Liver (tissue), 9 donors: Measurements from ENCODE around the gene MCCD1. TPM values are rescaled to one million over a fixed set of nuclear protein-coding genes. Genes with fewer than 3 reads are reported as not detected.

Experiments
- DNase-seq: peaks from one replicate; pipeline ENCODE4 v3.0.0-alpha.2; 2017; ENCODE audit warnings: low spot score
- H3K27ac ChIP-seq, 2 donors: one replicate each; pipeline ENCODE4 v1.7.0; 2013; ENCODE audit warnings: inconsistent platforms in 2 of 2, low read length in 2 of 2, control low read depth in 1 of 2, low read depth in 1 of 2, mild to moderate bottlenecking in 1 of 2
- H3K27me3 ChIP-seq, 4 donors: one replicate each; pipeline versions ENCODE4 v1.6.1 to v1.7.0; 2013; ENCODE audit warnings: low read length in 3 of 4, inconsistent platforms in 1 of 4, mild to moderate bottlenecking in 1 of 4, moderate library complexity in 1 of 4; ENCODE audit not compliant: control insufficient read depth in 4 of 4, insufficient read depth in 4 of 4
- H3K36me3 ChIP-seq, 4 donors: one replicate each; pipeline versions ENCODE4 v1.6.1 to v1.7.0; 2013; ENCODE audit warnings: low read length in 3 of 4, mild to moderate bottlenecking in 3 of 4, low read depth in 1 of 4, moderate library complexity in 1 of 4; ENCODE audit not compliant: control insufficient read depth in 4 of 4, insufficient read depth in 3 of 4
- H3K4me1 ChIP-seq, 4 donors: one replicate each; pipeline versions ENCODE4 v1.6.1 to v1.7.0; 2013; ENCODE audit warnings: low read length in 3 of 4, mild to moderate bottlenecking in 3 of 4, moderate library complexity in 1 of 4; ENCODE audit not compliant: control insufficient read depth in 4 of 4, insufficient read depth in 4 of 4
- H3K4me3 ChIP-seq, 3 donors: one replicate each; pipeline versions ENCODE4 v1.6.1 to v1.7.0; 2013; ENCODE audit warnings: low read length in 3 of 3, control low read depth in 1 of 3, low read depth in 1 of 3, mild to moderate bottlenecking in 1 of 3
- H3K9ac ChIP-seq, 2 donors: one replicate each; pipeline ENCODE4 v1.7.0; 2013; ENCODE audit warnings: low read length in 2 of 2, mild to moderate bottlenecking in 2 of 2, moderate library complexity in 2 of 2, control low read depth in 1 of 2, low read depth in 1 of 2
- H3K9me3 ChIP-seq, 4 donors: one replicate each; pipeline versions ENCODE4 v1.6.1 to v1.7.0; 2013; ENCODE audit warnings: low read length in 3 of 4; ENCODE audit not compliant: control insufficient read depth in 4 of 4
- ATF3 ChIP-seq: IDR thresholded peaks from 2 replicates; pipeline ENCODE4 v1.6.1; 2016; ENCODE audit warnings: antibody characterized with exemption
- CTCF ChIP-seq: fragments of 150-350 bp; IDR thresholded peaks from 2 replicates; pipeline ENCODE4 v1.5.1; 2017; ENCODE audit warnings: improper control_type of control experiment, low read depth, low read length; ENCODE audit not compliant: missing input control
- EGR1 ChIP-seq, 2 donors: IDR thresholded peaks; 2 replicates each; pipeline ENCODE4 v1.6.1; 2016 to 2018; ENCODE audit warnings: antibody characterized with exemption in 2 of 2, low read depth in 2 of 2
- FOXA1 ChIP-seq: IDR thresholded peaks from 2 replicates; pipeline ENCODE4 v1.6.1; 2016; ENCODE audit warnings: antibody characterized with exemption
- FOXA2 ChIP-seq: IDR thresholded peaks from 2 replicates; pipeline ENCODE4 v1.6.1; 2016; ENCODE audit warnings: antibody characterized with exemption
- HNF4G ChIP-seq: IDR thresholded peaks from 2 replicates; pipeline ENCODE4 v1.6.1; 2016; ENCODE audit warnings: antibody characterized with exemption
- JUND ChIP-seq, 2 donors: IDR thresholded peaks; 2 replicates each; pipeline ENCODE4 v1.6.1; 2016; ENCODE audit warnings: antibody characterized with exemption in 2 of 2
- NR2F2 ChIP-seq: IDR thresholded peaks from 2 replicates; pipeline ENCODE4 v1.6.1; 2016; ENCODE audit warnings: antibody characterized with exemption
- RAD21 ChIP-seq, 2 donors: IDR thresholded peaks; 2 replicates each; pipeline ENCODE4 v1.6.1; 2016; ENCODE audit warnings: antibody characterized with exemption in 2 of 2, mild to moderate bottlenecking in 2 of 2
- REST ChIP-seq: IDR thresholded peaks from 2 replicates; pipeline ENCODE4 v1.6.1; 2016; ENCODE audit warnings: antibody characterized with exemption, mild to moderate bottlenecking
- RXRA ChIP-seq, 2 donors: IDR thresholded peaks; 2 replicates each; pipeline ENCODE4 v1.6.1; 2017 to 2018; ENCODE audit warnings: antibody characterized with exemption in 2 of 2, mild to moderate bottlenecking in 1 of 2
- TAF1 ChIP-seq: conservative IDR thresholded peaks from 2 replicates; pipeline ENCODE4 v1.6.1; 2016; ENCODE audit warnings: antibody characterized with exemption, mild to moderate bottlenecking
- YY1 ChIP-seq: IDR thresholded peaks from 2 replicates; pipeline ENCODE4 v1.6.1; 2016; ENCODE audit warnings: antibody characterized with exemption, mild to moderate bottlenecking
- ZBTB33 ChIP-seq: IDR thresholded peaks from 2 replicates; pipeline ENCODE4 v1.6.1; 2016; ENCODE audit warnings: antibody characterized with exemption
- WGBS: extraction: QIAGEN DNeasy Blood & Tissue Kit; methylation state at CpG from one replicate; pipeline ENCODE4 v1.1.7; 2013; 5-methylcytosine and 5-hydroxymethylcytosine counted together
- polyA plus RNA-seq, 2 donors: library from polyadenylated mRNA; stranded (reverse) in 1 of 2; unstranded in 1 of 2; fragments of 200-250 nt in 1 of 2; fragments of >200 nt in 1 of 2; fragmentation: Nextera tagmentation in 1 of 2; extraction: Ambion mirVana in 1 of 2; gene quantifications; one replicate each; pipeline versions ENCODE4 v1.2.1 to v1.2.3, GENCODE V29; 2013 to 2015
- total RNA-seq, 2 donors: library from RNA; depleted of rRNA; stranded (reverse); fragments of >200 nt; gene quantifications; one replicate each; pipeline ENCODE4 v1.2.3, GENCODE V29; 2014
- donor health status: healthy.
- donor health status: healthy.
- donor health status: healthy.
- donor health status: healthy.
- donor health status: healthy.

Gene MCCD1
- total and polyA plus RNA-seq, 4 donors = 0.56 TPM; not detected in 3

GRCh38 chr6:31574106-31575061, 45.6 kb downstream of the MCCD1 start:
- no peaks in the 10 kb centered on the region for H3K9me3 ChIP-seq
- TF ChIP-seq CTCF (no peak), RAD21 (IDR thresholded peaks at IDR 0.05) (no peak), ATF3 (no peak), HNF4G (no peak), JUND (IDR thresholded peaks at IDR 0.05) (no peak), ZBTB33 (no peak), NR2F2 (no peak), TAF1 (no peak), FOXA2 (no peak), YY1 (no peak), REST (no peak), FOXA1 (no peak), RXRA (IDR thresholded peaks at IDR 0.05) (no peak), EGR1 (IDR thresholded peaks at IDR 0.05; ENCODE audit: low read depth in 2 of 2) (no peak)
- no peak overlapping the region for H3K4me3 ChIP-seq
- no peak overlapping the region for H3K9ac ChIP-seq
- H3K27me3 ChIP-seq = no peaks in the 10 kb centered on the region
- no peaks in the 10 kb centered on the region for H3K4me1 ChIP-seq
- DNase-seq = no peak
- WGBS = 77% methylated on average over 14 of the region's 14 CpGs
- H3K36me3 ChIP-seq = no peaks in the 10 kb centered on the region
- no peak overlapping the region for H3K27ac ChIP-seq
